GM12878 (cell line): ENCODE data around the gene CDH4.

Experiments used
- CTCF ChIP-seq, 3 experiments: IDR thresholded peaks in 2 of 3; conservative IDR thresholded peaks in 1 of 3; 2 replicates each; pipeline ENCODE4 v1.5.1; 2011; ENCODE audit warnings: low read depth in 3 of 3, low read length in 3 of 3, mild to moderate bottlenecking in 3 of 3, control low read depth in 2 of 3, moderate library complexity in 2 of 3, inconsistent platforms in 1 of 3, mixed read lengths in 1 of 3; ENCODE audit not compliant: control insufficient read depth in 2 of 3, insufficient read depth in 1 of 3; ENCODE audit errors: extremely low read depth in 1 of 3
- EZH2 ChIP-seq: IDR thresholded peaks from 2 replicates; pipeline ENCODE4 v1.6.1; 2012; ENCODE audit warnings: low read depth, mild to moderate bottlenecking, control low read depth, inconsistent platforms, low read length, borderline replicate concordance; ENCODE audit not compliant: control insufficient read depth
- MAX ChIP-seq: IDR thresholded peaks from 2 replicates; pipeline ENCODE4 v1.6.1; 2012; ENCODE audit warnings: low read depth, low read length, improper control_type of control experiment
- SREBF2 ChIP-seq: IDR thresholded peaks from 2 replicates; pipeline ENCODE4 v1.6.1; 2012; ENCODE audit warnings: mild to moderate bottlenecking, low read length
- ZNF384 ChIP-seq: IDR thresholded peaks from 2 replicates; pipeline ENCODE4 v1.6.1; 2012; ENCODE audit warnings: low read depth, mild to moderate bottlenecking, low read length, improper control_type of control experiment, borderline replicate concordance

GRCh38 chr20:61205769-61206168 lies 46.3 kb upstream of the CDH4 start:
- TF ChIP-seq CTCF (IDR thresholded peaks at IDR 0.05 in 2 of 3, conservative IDR thresholded peaks at IDR 0.05 in 1 of 3; ENCODE audit: control insufficient read depth in 2 of 3, extremely low read depth in 1 of 3, insufficient read depth in 1 of 3, low read depth in 3 of 3, low read length in 3 of 3) (no peak), MAX (no peak), ZNF384 (no peak), SREBF2 (no peak), EZH2 (no peak)
